ENCODE data around the gene ANKRD40.
A peak's percentile ranks its signal among the peaks of the same experiment; 100 is the strongest.
"Not testable (repeated sequence)": the region's sequence is repeated elsewhere in the genome, so short reads cannot be mapped to it uniquely, and the experiment has no call there.

Gene ANKRD40

DNA sequence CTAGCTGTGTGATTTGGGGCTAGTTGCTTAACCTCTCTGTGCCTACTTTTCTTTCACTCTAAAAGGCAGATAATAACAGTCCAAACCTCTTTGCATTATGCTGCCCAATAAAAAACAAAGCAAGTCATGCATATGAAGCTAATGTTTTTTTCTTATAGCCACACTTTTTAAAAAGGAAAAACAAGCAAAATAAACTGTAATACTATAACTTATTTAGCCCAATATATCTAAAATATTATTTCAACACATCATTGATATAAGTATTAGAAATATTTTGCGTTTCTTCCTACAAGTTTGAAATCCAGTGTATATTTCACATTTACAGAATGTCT is 22.4 kb downstream of the ANKRD40 start:
- no peak for DNase-seq

- DNase-seq, result no peak
Observed at GRCh38 chr17:50684612-50685333, 22.9 kb downstream of the ANKRD40 start.

- no peak for DNase-seq
Observed at GRCh38 chr17:50684288-50684611, 23.5 kb downstream of the ANKRD40 start.

GRCh38 chr17:50683434-50684287 is 24.1 kb downstream of the ANKRD40 start:
- no peak for DNase-seq

- no peak for DNase-seq
Observed at GRCh38 chr17:50682938-50683337, 24.8 kb downstream of the ANKRD40 start.

DNA sequence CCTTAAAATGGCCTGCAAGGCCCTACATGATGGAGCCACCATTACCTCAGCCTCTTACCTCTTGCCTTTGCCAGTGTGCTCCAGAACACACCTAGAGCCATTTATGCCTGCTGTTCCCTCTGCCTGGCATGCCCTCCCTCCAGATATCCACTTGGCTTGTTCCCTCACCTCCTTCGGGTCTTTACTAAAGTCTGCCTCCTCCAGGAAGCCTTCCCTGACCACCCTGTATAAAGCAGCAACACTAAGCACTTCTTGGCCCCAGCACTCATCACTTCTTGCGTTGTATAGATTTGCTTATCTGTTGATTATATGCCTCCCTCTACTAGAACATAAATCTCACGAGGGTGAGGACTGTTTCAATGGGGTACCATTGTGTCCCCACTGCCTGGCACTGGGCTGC is 25.3 kb downstream of the ANKRD40 start:
- no peak for DNase-seq

- DNase-seq, result peak; percentile 5
Observed at GRCh38 chr17:50681263-50682200, 26.2 kb downstream of the ANKRD40 start.

DNA sequence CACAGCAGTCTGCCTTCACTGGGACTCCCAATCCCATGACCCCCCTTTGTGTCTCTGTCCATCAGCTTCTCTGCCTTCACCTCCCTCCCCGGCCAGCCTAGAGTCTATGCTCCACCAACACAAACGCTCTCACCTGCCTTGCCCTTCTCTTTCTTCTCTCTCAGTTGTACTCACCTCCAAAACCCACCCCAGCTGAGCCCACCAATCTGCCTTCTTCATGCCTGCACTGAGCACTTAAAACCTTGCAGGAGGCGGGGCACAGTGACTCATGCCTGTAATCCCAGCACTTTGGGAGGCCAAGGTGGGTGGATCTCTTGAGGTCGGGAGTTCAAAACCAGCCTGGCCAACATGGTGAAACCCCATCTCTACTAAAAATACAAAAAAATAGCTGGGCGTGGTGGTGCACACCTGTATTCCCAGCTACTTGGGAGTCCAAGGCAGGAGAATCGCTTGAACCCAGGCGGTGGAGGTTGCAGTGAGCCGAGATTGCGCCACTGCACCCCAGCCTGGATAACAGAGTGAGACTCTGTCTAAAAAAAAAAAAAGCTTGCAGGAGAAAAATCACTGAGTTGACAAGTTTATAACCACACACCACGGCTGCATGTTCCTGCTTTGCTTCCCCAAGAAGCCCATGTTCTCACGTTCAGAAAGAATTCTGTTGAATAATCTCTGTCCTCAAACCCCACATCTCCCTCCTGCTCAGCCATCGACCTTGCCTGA is 27.0 kb downstream of the ANKRD40 start:
- not testable (repeated sequence) for DNase-seq

DNA sequence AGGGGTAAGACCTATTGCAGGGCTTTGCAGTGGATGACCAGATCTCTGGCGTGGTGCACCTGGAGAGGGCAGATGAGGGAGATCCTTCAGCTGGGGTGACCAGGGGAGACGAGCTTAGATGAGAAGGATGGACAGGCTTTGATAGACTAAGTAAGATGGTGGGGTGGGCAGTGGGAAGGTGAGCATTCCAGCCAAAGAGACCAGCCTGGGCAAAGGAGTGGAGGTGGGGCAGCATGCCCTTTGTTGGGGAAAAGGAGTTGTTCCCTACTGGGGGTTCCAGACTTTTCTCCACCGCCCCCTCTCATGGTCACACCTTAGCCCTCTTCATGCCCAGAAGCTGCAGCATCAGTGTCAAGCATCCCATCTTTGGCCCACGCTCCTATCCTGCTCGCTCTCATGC is 27.6 kb downstream of the ANKRD40 start:
- DNase-seq, result no peak

DNA sequence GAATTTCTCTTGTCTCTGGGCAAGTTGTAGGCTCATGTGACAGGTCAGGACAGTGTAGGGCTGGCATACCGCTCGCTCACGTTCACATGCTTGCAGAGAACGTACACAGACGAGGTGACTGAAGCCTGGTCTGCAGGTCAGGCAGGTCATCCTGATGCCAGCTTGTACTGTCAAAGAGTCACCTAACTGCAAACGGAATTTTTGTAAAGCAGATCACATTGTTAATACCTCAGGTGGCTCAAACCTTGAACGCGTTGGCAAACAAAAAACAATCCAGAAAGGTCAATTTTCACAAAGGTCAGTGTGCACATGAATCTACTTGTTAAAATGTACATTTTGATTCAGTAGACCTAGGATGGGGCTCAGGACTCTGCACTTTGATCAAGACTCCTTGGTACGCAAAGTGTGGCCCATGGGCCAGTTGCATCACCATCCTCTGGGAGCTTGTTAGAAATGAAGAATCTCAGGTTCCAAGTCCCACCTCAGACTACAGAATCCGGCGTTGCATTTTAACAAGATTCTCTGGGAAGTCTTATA is 28.6 kb downstream of the ANKRD40 start:
- DNase-seq, result no peak

- DNase-seq, result no peak
Observed at GRCh38 chr17:50677851-50678375, 29.8 kb downstream of the ANKRD40 start.

GRCh38 chr17:50676065-50676975 is 31.4 kb downstream of the ANKRD40 start:
- no peak for DNase-seq

DNA sequence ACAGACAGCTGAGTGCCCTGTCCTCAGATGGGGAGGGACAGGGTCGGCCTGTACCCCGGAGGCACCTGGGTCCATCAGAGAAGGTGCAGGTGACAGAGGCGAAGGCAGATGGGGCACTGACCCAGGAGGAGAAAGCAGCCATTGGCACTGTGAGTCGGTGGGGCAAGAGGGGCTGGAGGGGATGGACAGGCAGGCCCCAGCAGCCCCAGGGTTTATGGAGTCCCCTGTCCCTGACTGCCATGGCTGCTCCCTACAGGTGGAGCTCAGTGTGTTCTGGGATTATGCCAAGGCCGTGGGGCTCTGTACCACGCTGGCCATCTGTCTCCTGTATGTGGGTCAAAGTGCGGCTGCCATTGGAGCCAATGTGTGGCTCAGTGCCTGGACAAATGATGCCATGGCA is 32.1 kb downstream of the ANKRD40 start:
- DNase-seq, result no peak

DNA sequence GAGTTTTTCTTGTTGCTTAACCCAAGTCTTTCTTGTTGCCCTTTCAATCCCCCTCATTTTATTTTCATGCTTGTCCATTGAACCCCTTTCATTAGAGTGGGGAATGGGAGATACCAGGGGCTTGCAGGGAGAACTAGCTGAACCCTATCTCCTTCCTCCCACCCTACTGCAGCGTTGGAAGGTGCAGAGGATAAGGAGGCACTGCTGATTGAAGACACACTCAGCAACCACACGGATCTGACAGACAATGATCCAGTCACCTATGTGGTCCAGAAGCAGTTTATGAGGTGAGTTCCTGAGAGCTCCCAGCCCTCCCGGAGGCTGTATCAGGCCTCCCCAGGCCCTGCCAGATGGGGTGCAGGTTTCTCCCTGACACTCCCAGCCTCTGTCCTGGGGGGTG is 32.5 kb downstream of the ANKRD40 start:
- DNase-seq, result no peak

DNA sequence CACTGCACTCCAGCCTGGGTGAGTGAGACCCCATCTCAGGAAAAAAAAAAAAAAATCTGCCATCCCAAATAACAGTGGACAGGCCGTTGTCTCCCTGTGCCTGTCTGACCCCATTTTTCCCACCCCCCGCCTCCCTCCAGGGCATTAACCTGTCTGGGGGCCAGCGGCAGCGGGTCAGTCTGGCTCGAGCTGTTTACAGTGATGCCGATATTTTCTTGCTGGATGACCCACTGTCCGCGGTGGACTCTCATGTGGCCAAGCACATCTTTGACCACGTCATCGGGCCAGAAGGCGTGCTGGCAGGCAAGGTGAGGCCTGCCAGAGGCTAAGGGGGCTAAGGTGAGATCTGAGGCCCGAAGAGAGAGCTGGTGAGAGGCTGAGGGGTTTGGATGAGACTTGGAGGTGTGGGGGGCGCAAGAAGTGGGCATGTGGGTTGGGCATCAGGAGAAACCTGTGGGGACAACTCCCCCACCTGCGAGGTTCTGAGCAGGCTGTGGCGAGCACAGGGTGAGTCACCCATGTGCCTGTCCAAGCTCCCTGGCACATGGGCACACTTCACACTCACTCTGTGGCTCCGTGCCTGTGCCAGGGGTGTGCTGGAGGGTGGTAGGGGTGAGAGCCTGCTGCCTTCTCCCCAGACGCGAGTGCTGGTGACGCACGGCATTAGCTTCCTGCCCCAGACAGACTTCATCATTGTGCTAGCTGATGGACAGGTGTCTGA is 34.7 kb downstream of the ANKRD40 start:
- no peak for DNase-seq

GRCh38 chr17:50672071-50672470 is 35.6 kb downstream of the ANKRD40 start:
- no peak for DNase-seq

- DNase-seq, result no peak
Observed at GRCh38 chr17:50668838-50669581, 38.7 kb downstream of the ANKRD40 start.

GRCh38 chr17:50668025-50668837 is 39.5 kb downstream of the ANKRD40 start:
- DNase-seq, result no peak

All from DMS79 treated with DMSO at 0.1 percent for 48 hours (cell line).